GM23338 (cell line): ENCODE data around the gene TBC1D9B.

Experiments
- CREB1 ChIP-seq: fragments of 250-450 bp; sonication (Bioruptor Pico); IDR thresholded peaks from 2 replicates; pipeline ENCODE4 v1.5.0; 2020; ENCODE audit warnings: low read depth, mild to moderate bottlenecking, moderate library complexity
- EZH2 ChIP-seq: fragments of 200-600 bp; sonication (generic); IDR thresholded peaks from one replicate; pipeline ENCODE4 v1.8.0; 2017; ENCODE audit warnings: antibody characterized with exemption, mild to moderate bottlenecking, low read depth; ENCODE audit not compliant: unreplicated experiment
- EZH2phosphoT487 ChIP-seq: fragments of 200-600 bp; sonication (generic); IDR thresholded peaks from one replicate; pipeline ENCODE4 v1.8.1; 2018; ENCODE audit warnings: antibody characterized with exemption; ENCODE audit not compliant: unreplicated experiment
- JUNB ChIP-seq: IDR thresholded peaks from one replicate; pipeline ENCODE4 v1.6.1; 2016; ENCODE audit warnings: antibody characterized with exemption; ENCODE audit not compliant: unreplicated experiment
- NANOG ChIP-seq: IDR thresholded peaks from 2 replicates; pipeline ENCODE4 v1.6.1; 2016; ENCODE audit warnings: antibody characterized with exemption, borderline replicate concordance
- POLR2AphosphoS5 ChIP-seq: IDR thresholded peaks from 2 replicates; pipeline ENCODE4 v1.6.1; 2016; ENCODE audit warnings: antibody characterized with exemption, low read depth
- STAT1 ChIP-seq: IDR thresholded peaks from one replicate; pipeline ENCODE4 v1.6.1; 2016; ENCODE audit warnings: antibody characterized with exemption; ENCODE audit not compliant: unreplicated experiment
- ZNF114 ChIP-seq: fragments of 250-450 bp; sonication (Bioruptor Pico); IDR thresholded peaks from 2 replicates; pipeline ENCODE4 v1.5.0; 2020; ENCODE audit warnings: mild to moderate bottlenecking, moderate library complexity
- ZNF331 ChIP-seq: fragments of 250-450 bp; sonication (Bioruptor Pico); IDR thresholded peaks from 2 replicates; pipeline ENCODE4 v1.5.0; 2020; ENCODE audit warnings: low read depth, mild to moderate bottlenecking, moderate library complexity
- TF ChIP-seq, protein P1 (sequence below), 2 experiments: fragments of 200-600 bp in 1 of 2; sonication (generic) in 1 of 2; conservative IDR thresholded peaks; 2 replicates each; pipeline versions ENCODE4 v1.5.1 to v1.6.1; 2016 to 2017; ENCODE audit warnings: antibody characterized with exemption in 2 of 2, low read depth in 2 of 2, mild to moderate bottlenecking in 2 of 2, moderate library complexity in 1 of 2
- TF ChIP-seq, protein P2 (sequence below): IDR thresholded peaks from one replicate; pipeline ENCODE4 v1.6.1; 2018; ENCODE audit warnings: antibody characterized with exemption; ENCODE audit not compliant: unreplicated experiment
- TF ChIP-seq, protein P3 (sequence below): IDR thresholded peaks from 2 replicates; pipeline ENCODE4 v1.6.1; 2016; ENCODE audit warnings: antibody characterized with exemption
- TF ChIP-seq, protein P4 (sequence below): fragments of 250-450 bp; sonication (Bioruptor Pico); IDR thresholded peaks from 2 replicates; pipeline ENCODE4 v1.5.0; 2020; ENCODE audit warnings: mild to moderate bottlenecking, moderate library complexity

DNA sequence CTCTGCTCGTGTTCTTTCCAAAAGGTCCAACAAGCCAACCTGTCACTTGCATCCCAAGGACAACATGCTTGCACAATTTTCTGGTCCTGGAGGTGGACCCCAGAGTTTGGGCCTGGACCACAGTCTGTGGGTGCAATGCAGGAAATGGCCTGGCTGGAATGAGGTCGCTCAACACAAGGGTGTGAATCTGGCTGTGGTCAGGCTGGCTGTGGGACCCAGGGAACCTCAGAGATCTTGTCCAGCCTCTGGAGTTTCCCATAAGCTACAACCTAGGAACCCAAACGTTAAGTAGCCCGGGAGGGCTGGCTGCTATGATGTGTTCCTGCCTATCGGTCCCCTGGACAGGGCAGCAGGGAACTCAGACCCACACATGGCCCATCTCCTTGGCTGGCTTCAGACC is 15.4 kb downstream of the TBC1D9B start:
- TF ChIP-seq POLR2AphosphoS5 (no peak), EZH2phosphoT487 (no peak), EZH2 (no peak), NANOG (no peak), ZNF114 (CRISPR knock-in tag) (no peak), CREB1 (CRISPR knock-in tag) (no peak), STAT1 (no peak), ZNF331 (CRISPR knock-in tag) (no peak), JUNB (no peak)
- TF ChIP-seq, protein P1, sequence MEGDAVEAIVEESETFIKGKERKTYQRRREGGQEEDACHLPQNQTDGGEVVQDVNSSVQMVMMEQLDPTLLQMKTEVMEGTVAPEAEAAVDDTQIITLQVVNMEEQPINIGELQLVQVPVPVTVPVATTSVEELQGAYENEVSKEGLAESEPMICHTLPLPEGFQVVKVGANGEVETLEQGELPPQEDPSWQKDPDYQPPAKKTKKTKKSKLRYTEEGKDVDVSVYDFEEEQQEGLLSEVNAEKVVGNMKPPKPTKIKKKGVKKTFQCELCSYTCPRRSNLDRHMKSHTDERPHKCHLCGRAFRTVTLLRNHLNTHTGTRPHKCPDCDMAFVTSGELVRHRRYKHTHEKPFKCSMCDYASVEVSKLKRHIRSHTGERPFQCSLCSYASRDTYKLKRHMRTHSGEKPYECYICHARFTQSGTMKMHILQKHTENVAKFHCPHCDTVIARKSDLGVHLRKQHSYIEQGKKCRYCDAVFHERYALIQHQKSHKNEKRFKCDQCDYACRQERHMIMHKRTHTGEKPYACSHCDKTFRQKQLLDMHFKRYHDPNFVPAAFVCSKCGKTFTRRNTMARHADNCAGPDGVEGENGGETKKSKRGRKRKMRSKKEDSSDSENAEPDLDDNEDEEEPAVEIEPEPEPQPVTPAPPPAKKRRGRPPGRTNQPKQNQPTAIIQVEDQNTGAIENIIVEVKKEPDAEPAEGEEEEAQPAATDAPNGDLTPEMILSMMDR (conservative IDR thresholded peaks at IDR 0.05; ENCODE audit: low read depth in 2 of 2) = peak in 1 of 2 experiments; percentile 35; a peak in 2 of 4 replicates
- TF ChIP-seq, protein P2, sequence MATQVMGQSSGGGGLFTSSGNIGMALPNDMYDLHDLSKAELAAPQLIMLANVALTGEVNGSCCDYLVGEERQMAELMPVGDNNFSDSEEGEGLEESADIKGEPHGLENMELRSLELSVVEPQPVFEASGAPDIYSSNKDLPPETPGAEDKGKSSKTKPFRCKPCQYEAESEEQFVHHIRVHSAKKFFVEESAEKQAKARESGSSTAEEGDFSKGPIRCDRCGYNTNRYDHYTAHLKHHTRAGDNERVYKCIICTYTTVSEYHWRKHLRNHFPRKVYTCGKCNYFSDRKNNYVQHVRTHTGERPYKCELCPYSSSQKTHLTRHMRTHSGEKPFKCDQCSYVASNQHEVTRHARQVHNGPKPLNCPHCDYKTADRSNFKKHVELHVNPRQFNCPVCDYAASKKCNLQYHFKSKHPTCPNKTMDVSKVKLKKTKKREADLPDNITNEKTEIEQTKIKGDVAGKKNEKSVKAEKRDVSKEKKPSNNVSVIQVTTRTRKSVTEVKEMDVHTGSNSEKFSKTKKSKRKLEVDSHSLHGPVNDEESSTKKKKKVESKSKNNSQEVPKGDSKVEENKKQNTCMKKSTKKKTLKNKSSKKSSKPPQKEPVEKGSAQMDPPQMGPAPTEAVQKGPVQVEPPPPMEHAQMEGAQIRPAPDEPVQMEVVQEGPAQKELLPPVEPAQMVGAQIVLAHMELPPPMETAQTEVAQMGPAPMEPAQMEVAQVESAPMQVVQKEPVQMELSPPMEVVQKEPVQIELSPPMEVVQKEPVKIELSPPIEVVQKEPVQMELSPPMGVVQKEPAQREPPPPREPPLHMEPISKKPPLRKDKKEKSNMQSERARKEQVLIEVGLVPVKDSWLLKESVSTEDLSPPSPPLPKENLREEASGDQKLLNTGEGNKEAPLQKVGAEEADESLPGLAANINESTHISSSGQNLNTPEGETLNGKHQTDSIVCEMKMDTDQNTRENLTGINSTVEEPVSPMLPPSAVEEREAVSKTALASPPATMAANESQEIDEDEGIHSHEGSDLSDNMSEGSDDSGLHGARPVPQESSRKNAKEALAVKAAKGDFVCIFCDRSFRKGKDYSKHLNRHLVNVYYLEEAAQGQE = no peak
- TF ChIP-seq, protein P3, sequence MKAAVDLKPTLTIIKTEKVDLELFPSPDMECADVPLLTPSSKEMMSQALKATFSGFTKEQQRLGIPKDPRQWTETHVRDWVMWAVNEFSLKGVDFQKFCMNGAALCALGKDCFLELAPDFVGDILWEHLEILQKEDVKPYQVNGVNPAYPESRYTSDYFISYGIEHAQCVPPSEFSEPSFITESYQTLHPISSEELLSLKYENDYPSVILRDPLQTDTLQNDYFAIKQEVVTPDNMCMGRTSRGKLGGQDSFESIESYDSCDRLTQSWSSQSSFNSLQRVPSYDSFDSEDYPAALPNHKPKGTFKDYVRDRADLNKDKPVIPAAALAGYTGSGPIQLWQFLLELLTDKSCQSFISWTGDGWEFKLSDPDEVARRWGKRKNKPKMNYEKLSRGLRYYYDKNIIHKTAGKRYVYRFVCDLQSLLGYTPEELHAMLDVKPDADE = no peak
- TF ChIP-seq, protein P4, sequence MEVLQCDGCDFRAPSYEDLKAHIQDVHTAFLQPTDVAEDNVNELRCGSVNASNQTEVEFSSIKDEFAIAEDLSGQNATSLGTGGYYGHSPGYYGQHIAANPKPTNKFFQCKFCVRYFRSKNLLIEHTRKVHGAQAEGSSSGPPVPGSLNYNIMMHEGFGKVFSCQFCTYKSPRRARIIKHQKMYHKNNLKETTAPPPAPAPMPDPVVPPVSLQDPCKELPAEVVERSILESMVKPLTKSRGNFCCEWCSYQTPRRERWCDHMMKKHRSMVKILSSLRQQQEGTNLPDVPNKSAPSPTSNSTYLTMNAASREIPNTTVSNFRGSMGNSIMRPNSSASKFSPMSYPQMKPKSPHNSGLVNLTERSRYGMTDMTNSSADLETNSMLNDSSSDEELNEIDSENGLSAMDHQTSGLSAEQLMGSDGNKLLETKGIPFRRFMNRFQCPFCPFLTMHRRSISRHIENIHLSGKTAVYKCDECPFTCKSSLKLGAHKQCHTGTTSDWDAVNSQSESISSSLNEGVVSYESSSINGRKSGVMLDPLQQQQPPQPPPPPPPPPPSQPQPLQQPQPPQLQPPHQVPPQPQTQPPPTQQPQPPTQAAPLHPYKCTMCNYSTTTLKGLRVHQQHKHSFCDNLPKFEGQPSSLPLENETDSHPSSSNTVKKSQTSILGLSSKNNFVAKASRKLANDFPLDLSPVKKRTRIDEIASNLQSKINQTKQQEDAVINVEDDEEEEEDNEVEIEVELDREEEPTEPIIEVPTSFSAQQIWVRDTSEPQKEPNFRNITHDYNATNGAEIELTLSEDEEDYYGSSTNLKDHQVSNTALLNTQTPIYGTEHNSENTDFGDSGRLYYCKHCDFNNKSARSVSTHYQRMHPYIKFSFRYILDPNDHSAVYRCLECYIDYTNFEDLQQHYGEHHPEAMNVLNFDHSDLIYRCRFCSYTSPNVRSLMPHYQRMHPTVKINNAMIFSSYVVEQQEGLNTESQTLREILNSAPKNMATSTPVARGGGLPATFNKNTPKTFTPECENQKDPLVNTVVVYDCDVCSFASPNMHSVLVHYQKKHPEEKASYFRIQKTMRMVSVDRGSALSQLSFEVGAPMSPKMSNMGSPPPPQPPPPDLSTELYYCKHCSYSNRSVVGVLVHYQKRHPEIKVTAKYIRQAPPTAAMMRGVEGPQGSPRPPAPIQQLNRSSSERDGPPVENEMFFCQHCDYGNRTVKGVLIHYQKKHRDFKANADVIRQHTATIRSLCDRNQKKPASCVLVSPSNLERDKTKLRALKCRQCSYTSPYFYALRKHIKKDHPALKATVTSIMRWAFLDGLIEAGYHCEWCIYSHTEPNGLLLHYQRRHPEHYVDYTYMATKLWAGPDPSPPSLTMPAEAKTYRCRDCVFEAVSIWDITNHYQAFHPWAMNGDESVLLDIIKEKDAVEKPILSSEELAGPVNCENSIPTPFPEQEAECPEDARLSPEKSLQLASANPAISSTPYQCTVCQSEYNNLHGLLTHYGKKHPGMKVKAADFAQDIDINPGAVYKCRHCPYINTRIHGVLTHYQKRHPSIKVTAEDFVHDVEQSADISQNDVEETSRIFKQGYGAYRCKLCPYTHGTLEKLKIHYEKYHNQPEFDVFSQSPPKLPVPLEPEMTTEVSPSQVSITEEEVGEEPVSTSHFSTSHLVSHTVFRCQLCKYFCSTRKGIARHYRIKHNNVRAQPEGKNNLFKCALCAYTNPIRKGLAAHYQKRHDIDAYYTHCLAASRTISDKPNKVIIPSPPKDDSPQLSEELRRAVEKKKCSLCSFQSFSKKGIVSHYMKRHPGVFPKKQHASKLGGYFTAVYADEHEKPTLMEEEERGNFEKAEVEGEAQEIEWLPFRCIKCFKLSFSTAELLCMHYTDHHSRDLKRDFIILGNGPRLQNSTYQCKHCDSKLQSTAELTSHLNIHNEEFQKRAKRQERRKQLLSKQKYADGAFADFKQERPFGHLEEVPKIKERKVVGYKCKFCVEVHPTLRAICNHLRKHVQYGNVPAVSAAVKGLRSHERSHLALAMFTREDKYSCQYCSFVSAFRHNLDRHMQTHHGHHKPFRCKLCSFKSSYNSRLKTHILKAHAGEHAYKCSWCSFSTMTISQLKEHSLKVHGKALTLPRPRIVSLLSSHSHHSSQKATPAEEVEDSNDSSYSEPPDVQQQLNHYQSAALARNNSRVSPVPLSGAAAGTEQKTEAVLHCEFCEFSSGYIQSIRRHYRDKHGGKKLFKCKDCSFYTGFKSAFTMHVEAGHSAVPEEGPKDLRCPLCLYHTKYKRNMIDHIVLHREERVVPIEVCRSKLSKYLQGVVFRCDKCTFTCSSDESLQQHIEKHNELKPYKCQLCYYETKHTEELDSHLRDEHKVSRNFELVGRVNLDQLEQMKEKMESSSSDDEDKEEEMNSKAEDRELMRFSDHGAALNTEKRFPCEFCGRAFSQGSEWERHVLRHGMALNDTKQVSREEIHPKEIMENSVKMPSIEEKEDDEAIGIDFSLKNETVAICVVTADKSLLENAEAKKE = no peak
